ENCODE results near the gene ANKMY1.

Gene ANKMY1

DNA sequence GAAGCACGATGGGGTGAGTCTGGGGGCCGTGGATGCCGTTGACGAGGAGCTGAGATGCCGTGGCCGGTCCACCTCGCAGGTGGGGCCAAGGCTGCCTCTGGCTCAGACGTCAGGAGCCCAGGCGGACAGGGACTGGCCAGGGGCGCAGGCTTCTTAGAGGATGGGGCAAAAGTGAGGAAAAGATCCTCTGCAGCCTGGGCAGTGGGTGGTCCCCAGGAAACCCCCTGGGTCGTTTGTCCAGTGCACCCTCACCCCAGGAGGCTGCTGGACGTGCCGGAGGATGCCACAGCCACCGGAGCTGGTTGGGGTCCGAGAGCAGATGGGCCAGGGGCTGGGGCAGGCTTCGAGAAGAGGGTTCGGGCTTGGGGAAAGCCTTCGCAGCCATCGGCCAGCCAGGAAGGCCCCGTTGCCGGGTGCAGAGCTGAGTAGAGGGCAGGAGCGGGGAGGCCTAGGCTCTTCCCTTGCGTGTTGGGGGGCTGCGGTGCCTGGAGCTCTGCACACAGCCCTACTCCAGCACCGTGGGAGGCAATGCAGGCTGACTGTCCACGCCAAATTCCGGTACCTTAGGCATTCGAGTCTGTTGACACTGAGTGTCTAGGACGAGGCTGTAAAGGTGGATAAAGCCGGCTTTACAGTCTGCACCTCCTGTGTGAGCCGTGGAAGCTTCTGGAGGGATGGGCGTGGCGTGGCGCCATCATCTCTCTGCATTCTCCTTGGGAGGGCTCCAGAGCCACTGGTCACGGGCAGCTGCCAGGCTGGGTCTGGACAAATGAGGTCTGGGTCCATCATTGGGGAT lies 103.5 kb downstream of the ANKMY1 start:
- no peak for TF ChIP-seq EZH2phosphoT487 (IDR thresholded peaks at IDR 0.05; ENCODE audit: low read depth)
- TF ChIP-seq, protein P1, sequence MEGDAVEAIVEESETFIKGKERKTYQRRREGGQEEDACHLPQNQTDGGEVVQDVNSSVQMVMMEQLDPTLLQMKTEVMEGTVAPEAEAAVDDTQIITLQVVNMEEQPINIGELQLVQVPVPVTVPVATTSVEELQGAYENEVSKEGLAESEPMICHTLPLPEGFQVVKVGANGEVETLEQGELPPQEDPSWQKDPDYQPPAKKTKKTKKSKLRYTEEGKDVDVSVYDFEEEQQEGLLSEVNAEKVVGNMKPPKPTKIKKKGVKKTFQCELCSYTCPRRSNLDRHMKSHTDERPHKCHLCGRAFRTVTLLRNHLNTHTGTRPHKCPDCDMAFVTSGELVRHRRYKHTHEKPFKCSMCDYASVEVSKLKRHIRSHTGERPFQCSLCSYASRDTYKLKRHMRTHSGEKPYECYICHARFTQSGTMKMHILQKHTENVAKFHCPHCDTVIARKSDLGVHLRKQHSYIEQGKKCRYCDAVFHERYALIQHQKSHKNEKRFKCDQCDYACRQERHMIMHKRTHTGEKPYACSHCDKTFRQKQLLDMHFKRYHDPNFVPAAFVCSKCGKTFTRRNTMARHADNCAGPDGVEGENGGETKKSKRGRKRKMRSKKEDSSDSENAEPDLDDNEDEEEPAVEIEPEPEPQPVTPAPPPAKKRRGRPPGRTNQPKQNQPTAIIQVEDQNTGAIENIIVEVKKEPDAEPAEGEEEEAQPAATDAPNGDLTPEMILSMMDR (IDR thresholded peaks at IDR 0.05; ENCODE audit: low read depth, low read length), result no peak
- Histone ChIP-seq H3K36me3 (replicated peaks; ENCODE audit: low read depth, low read length) (no peaks in the 10 kb centered on the region), H3K79me2 (ENCODE audit: low read length) (no peaks in the 10 kb centered on the region), H3K9ac (ENCODE audit: low read length) (no peak overlapping the region), H3K4me2 (ENCODE audit: low read length) (no peak overlapping the region), H4K20me1 (ENCODE audit: insufficient read depth, low read length) (no peaks in the 10 kb centered on the region), H3K4me1 (ENCODE audit: low read length) (no peaks in the 10 kb centered on the region), H3K27me3 (ENCODE audit: low read depth, low read length) (no peaks in the 10 kb centered on the region), H3K9me3 (ENCODE audit: insufficient read depth, low read length) (no peaks in the 10 kb centered on the region), H2AFZ (ENCODE audit: low read depth, low read length) (no peak overlapping the region), H3K4me3 (ENCODE audit: low read length) (no peak overlapping the region), H3K27ac (ENCODE audit: low read length) (no peak overlapping the region)

DNA sequence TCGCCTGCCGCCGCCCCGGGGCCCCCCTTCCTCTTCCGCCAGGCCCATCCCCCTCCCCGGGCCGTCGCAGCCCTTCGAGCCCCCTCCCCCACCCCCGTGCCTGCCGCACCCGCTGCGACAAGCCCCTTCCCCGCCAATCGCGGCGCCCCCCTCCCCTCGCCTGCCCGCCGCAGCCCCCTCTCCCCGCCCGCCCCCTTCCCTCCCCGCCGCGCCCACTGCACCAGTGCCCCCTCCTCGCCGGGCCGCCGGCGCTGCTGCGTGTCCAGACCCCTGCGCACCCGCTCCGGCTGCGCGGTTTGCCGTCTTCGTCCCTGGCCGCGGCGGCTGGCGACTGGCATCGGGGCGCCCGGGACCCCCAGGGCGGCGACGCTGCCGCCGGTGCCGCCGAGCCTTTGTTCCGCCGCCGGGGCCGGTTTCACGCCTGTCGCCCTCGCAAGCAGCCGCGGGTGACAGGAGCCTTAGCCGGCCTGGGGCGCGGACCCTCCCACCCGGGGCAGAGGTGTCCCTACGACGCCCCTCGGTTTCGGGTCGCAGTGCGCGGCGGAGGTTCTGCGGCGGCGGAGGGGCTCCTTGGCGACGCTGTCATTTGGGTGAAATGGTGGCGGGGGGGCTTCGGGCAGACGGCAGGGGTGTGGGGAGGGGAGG lies 104.2 kb downstream of the ANKMY1 start:
- Histone ChIP-seq H3K36me3 (replicated peaks; ENCODE audit: low read depth, low read length) (no peaks in the 10 kb centered on the region), H3K9ac (ENCODE audit: low read length) (no peak overlapping the region), H3K9me3 (ENCODE audit: insufficient read depth, low read length) (no peaks in the 10 kb centered on the region), H3K27me3 (ENCODE audit: low read depth, low read length) (no peaks in the 10 kb centered on the region), H3K27ac (ENCODE audit: low read length) (no peak overlapping the region), H3K4me2 (ENCODE audit: low read length) (no peak overlapping the region), H3K4me1 (ENCODE audit: low read length) (no peaks in the 10 kb centered on the region), H3K79me2 (ENCODE audit: low read length) (no peaks in the 10 kb centered on the region), H2AFZ (ENCODE audit: low read depth, low read length) (no peak overlapping the region), H4K20me1 (ENCODE audit: insufficient read depth, low read length) (no peaks in the 10 kb centered on the region), H3K4me3 (ENCODE audit: low read length) (no peak overlapping the region)
- TF ChIP-seq, protein P1 (IDR thresholded peaks at IDR 0.05; ENCODE audit: low read depth, low read length), result no peak
- TF ChIP-seq EZH2phosphoT487 (IDR thresholded peaks at IDR 0.05; ENCODE audit: low read depth), result no peak

DNA sequence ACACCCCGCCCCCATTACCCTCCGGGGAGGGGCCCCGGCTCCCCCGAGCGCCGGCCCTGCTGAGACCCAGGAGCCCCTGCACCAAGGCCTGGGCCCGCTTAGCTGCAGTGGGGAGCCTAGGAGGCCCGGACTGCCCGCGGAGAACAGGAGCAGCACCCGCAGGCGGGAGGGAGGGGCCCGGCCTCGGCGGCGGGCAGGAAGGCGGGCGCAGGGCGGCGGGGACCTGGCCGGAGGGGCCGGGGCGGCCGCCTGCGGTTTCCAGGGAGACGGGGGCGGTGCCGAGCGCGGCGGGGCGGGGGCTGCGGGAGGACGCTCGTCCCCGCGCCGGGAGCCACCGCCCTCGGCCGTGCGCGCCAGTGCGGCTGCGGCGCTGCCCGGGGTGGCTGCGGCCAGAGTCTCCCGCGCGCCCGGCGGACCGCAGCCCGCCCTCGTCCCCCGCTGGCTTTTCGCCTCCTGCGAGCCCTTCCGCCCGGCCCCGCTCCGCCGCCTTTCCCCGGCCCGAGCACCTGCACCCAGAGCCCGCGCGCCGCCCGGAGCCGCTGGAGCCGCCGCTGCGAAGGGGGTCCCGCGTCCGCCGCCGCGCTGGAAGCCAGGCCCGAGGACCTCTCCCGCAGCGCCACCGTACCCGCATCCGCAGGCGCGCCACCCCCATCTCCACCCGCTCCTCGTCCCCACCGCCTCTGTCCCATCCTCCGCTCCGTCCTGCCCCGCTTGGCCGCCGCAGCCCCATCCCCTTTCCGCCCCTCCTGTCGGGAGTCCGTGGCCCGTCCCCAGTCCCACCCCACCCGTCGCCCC lies 105.1 kb downstream of the ANKMY1 start:
- no peaks in the 10 kb centered on the region for H3K4me1 ChIP-seq (ENCODE audit: low read length)
- no peaks in the 10 kb centered on the region for H3K9me3 ChIP-seq (ENCODE audit: insufficient read depth, low read length)
- H4K20me1 ChIP-seq (ENCODE audit: insufficient read depth, low read length), result no peaks in the 10 kb centered on the region
- no peaks in the 10 kb centered on the region for H3K79me2 ChIP-seq (ENCODE audit: low read length)
- no peak overlapping the region for H3K4me2 ChIP-seq (ENCODE audit: low read length)
- no peak overlapping the region for H3K27ac ChIP-seq (ENCODE audit: low read length)
- no peak for TF ChIP-seq EZH2phosphoT487 (IDR thresholded peaks at IDR 0.05; ENCODE audit: low read depth)
- TF ChIP-seq, protein P1 (IDR thresholded peaks at IDR 0.05; ENCODE audit: low read depth, low read length), result no peak
- no peak overlapping the region for H2AFZ ChIP-seq (ENCODE audit: low read depth, low read length)
- no peak overlapping the region for H3K9ac ChIP-seq (ENCODE audit: low read length)
- no peak overlapping the region for H3K4me3 ChIP-seq (ENCODE audit: low read length)
- H3K27me3 ChIP-seq (ENCODE audit: low read depth, low read length), result no peaks in the 10 kb centered on the region
- H3K36me3 ChIP-seq (replicated peaks; ENCODE audit: low read depth, low read length), result no peaks in the 10 kb centered on the region

Measured in OCI-LY3 (cell line).